SHP77 (cell line): ENCODE data around the gene PGPEP1.
A peak's percentile ranks its signal among the peaks of the same experiment; 100 is the strongest.
"Not testable (repeated sequence)": the region's sequence is repeated elsewhere in the genome, so short reads cannot be mapped to it uniquely, and the experiment has no call there.

Experiments
- DNase-seq, 2 experiments: peaks; one replicate each; lab custom pipeline; 2025; lab: John Stamatoyannopoulos, UW

The PGPEP1 gene

GRCh38 chr19:18332917-18333530, 7.4 kb upstream of the PGPEP1 start:
- no peak for DNase-seq

GRCh38 chr19:18333680-18334079, 6.7 kb upstream of the PGPEP1 start:
- DNase-seq, result no peak

GRCh38 chr19:18336121-18336520, 4.3 kb upstream of the PGPEP1 start:
- DNase-seq, result no peak

GRCh38 chr19:18338541-18338940, 1.9 kb upstream of the PGPEP1 start:
- DNase-seq, result no peak

GRCh38 chr19:18339723-18340122, 675 bp upstream of the PGPEP1 start:
- DNase-seq, result no peak

GRCh38 chr19:18340990-18341868, 831 bp downstream of the PGPEP1 start:
- no peak for DNase-seq

GRCh38 chr19:18342090-18342632, 1.8 kb downstream of the PGPEP1 start:
- no peak for DNase-seq

- DNase-seq, result no peak
Observed at GRCh38 chr19:18344582-18344950, 4.2 kb downstream of the PGPEP1 start.

GRCh38 chr19:18345296-18345695, 4.9 kb downstream of the PGPEP1 start:
- DNase-seq, result no peak

- no peak for DNase-seq
Observed at GRCh38 chr19:18346091-18346490, 5.7 kb downstream of the PGPEP1 start.

- DNase-seq, result no peak
Observed at GRCh38 chr19:18348171-18348570, 7.8 kb downstream of the PGPEP1 start.

GRCh38 chr19:18348818-18349339, 8.5 kb downstream of the PGPEP1 start:
- not testable (repeated sequence) for DNase-seq

- peak in 1 of 2 experiments; percentile 21 for DNase-seq
Observed at GRCh38 chr19:18349524-18350128, 9.2 kb downstream of the PGPEP1 start.

GRCh38 chr19:18350490-18350889, 10.1 kb downstream of the PGPEP1 start:
- DNase-seq, result no peak

GRCh38 chr19:18351544-18351943, 11.1 kb downstream of the PGPEP1 start:
- no peak for DNase-seq

- DNase-seq, result no peak
Observed at GRCh38 chr19:18353378-18354005, 13.1 kb downstream of the PGPEP1 start.

- DNase-seq, result not testable (repeated sequence)
Observed at GRCh38 chr19:18354743-18355142, 14.3 kb downstream of the PGPEP1 start.

GRCh38 chr19:18357041-18357440, 16.6 kb downstream of the PGPEP1 start:
- DNase-seq, result no peak

- no peak for DNase-seq
Observed at GRCh38 chr19:18361646-18362045, 21.2 kb downstream of the PGPEP1 start.

GRCh38 chr19:18362934-18363542, 22.6 kb downstream of the PGPEP1 start:
- no peak for DNase-seq

GRCh38 chr19:18363787-18364186, 23.4 kb downstream of the PGPEP1 start:
- no peak for DNase-seq
